ENCODE measurements around the gene EIF3B. TPM values are rescaled to one million over a fixed set of nuclear protein-coding genes. Genes with fewer than 3 reads are reported as not detected.

EIF3B gene
- total RNA-seq, 1 donor from 2014 or later = 120 TPM

GRCh38 chr7:2420216-2420933 is 65.7 kb downstream of the EIF3B start:
- no peaks in the 10 kb centered on the region for H3K27me3 Mint-ChIP-seq (ENCODE audit: low read depth)
- H3K36me3 Mint-ChIP-seq (ENCODE audit: low read depth) = no peaks in the 10 kb centered on the region
- TF ChIP-seq, protein P1, sequence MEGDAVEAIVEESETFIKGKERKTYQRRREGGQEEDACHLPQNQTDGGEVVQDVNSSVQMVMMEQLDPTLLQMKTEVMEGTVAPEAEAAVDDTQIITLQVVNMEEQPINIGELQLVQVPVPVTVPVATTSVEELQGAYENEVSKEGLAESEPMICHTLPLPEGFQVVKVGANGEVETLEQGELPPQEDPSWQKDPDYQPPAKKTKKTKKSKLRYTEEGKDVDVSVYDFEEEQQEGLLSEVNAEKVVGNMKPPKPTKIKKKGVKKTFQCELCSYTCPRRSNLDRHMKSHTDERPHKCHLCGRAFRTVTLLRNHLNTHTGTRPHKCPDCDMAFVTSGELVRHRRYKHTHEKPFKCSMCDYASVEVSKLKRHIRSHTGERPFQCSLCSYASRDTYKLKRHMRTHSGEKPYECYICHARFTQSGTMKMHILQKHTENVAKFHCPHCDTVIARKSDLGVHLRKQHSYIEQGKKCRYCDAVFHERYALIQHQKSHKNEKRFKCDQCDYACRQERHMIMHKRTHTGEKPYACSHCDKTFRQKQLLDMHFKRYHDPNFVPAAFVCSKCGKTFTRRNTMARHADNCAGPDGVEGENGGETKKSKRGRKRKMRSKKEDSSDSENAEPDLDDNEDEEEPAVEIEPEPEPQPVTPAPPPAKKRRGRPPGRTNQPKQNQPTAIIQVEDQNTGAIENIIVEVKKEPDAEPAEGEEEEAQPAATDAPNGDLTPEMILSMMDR (IDR thresholded peaks at IDR 0.05) = no peak
- peaks cover 30% of the 10 kb centered on the region for H3K4me1 Mint-ChIP-seq (ENCODE audit: low read depth)
- DNase-seq (ENCODE audit: low spot score) = no peak
- no peaks in the 10 kb centered on the region for H3K9me3 Mint-ChIP-seq (ENCODE audit: low read depth)
- H3K27ac Mint-ChIP-seq (ENCODE audit: unreplicated experiment) = no peak overlapping the region
- no peak overlapping the region for H3K4me3 Mint-ChIP-seq (ENCODE audit: unreplicated experiment)

GRCh38 chr7:2421943-2422310 is 67.3 kb downstream of the EIF3B start:
- DNase-seq (ENCODE audit: low spot score) = no peak
- TF ChIP-seq, protein P1 (IDR thresholded peaks at IDR 0.05) = no peak
- H3K9me3 Mint-ChIP-seq (ENCODE audit: low read depth) = no peaks in the 10 kb centered on the region
- peaks cover 22% of the 10 kb centered on the region for H3K4me1 Mint-ChIP-seq (ENCODE audit: low read depth)
- H3K27me3 Mint-ChIP-seq (ENCODE audit: low read depth) = no peaks in the 10 kb centered on the region
- H3K36me3 Mint-ChIP-seq (ENCODE audit: low read depth) = no peaks in the 10 kb centered on the region
- no peak overlapping the region for H3K27ac Mint-ChIP-seq (ENCODE audit: unreplicated experiment)
- H3K4me3 Mint-ChIP-seq (ENCODE audit: unreplicated experiment) = no peak overlapping the region

GRCh38 chr7:2425749-2426148 is 71.1 kb downstream of the EIF3B start:
- H3K27me3 Mint-ChIP-seq (ENCODE audit: low read depth) = no peaks in the 10 kb centered on the region
- H3K4me1 Mint-ChIP-seq (ENCODE audit: low read depth) = no peaks in the 10 kb centered on the region
- TF ChIP-seq, protein P1 (IDR thresholded peaks at IDR 0.05) = no peak
- H3K36me3 Mint-ChIP-seq (ENCODE audit: low read depth) = peaks cover 1% of the 10 kb centered on the region
- no peak overlapping the region for H3K27ac Mint-ChIP-seq (ENCODE audit: unreplicated experiment)
- no peak for DNase-seq (ENCODE audit: low spot score)
- H3K9me3 Mint-ChIP-seq (ENCODE audit: low read depth) = peaks cover under 1% of the 10 kb centered on the region
- no peak overlapping the region for H3K4me3 Mint-ChIP-seq (ENCODE audit: unreplicated experiment)

Other genes with a start within 250 kb of the EIF3B start
- 22.7 to 31.0 TPM (median 23.8 TPM) in 3 replicates for gene MAD1L1, start 121.9 kb upstream of the EIF3B start, total RNA-seq
- 17.7 to 19.8 TPM (median 17.8 TPM) in 3 replicates for gene MRM2, start 112.6 kb upstream of the EIF3B start, total RNA-seq
- 9.5 to 15.2 TPM (median 10.0 TPM) in 3 replicates for gene NUDT1, start 112.6 kb upstream of the EIF3B start, total RNA-seq
- gene SNX8, start 40.4 kb upstream of the EIF3B start, total RNA-seq = 34.4 to 45.4 TPM (median 37.2 TPM) in 3 replicates
- gene CHST12, start 48.8 kb downstream of the EIF3B start, total RNA-seq = 20.7 to 31.5 TPM (median 22.4 TPM) in 3 replicates
- not detected in 3 replicates for gene GRIFIN, start 121.6 kb downstream of the EIF3B start, total RNA-seq
- 36.7 to 39.9 TPM (median 39.9 TPM) in 3 replicates for gene LFNG, start 164.9 kb downstream of the EIF3B start, total RNA-seq
- 19.6 to 30.6 TPM (median 21.0 TPM) in 3 replicates for gene BRAT1, start 200.7 kb downstream of the EIF3B start, total RNA-seq
- gene IQCE, start 204.2 kb downstream of the EIF3B start, total RNA-seq = 9.3 to 20.2 TPM (median 10.0 TPM) in 3 replicates

Data from chondrocyte (in vitro differentiated cells).